Measurements from ENCODE around the gene MAPK10.

- TF ChIP-seq CTCF (IDR thresholded peaks at IDR 0.05 in 4 of 5, conservative IDR thresholded peaks at IDR 0.05 in 1 of 5) (no peak), POLR2A (IDR thresholded peaks at IDR 0.05) (no peak)
Measured at GRCh38 chr4:86036736-86037135, 323.1 kb downstream of the MAPK10 start.
